D721Med (cell line): Measurements from ENCODE around the gene ZNF407.

ENCODE experiments used
- DNase-seq: peaks from one replicate; pipeline ENCODE4 v3.0.0; 2011; ENCODE audit warnings: low spot score; ENCODE audit not compliant: insufficient read length
- FAIRE-seq: peaks from 2 replicates; lab custom pipeline; 2011; peaks lifted over from hg19 to GRCh38; lab: Jason Lieb, UNC
- CTCF ChIP-seq: IDR thresholded peaks from 2 replicates; pipeline ENCODE4 v1.5.1; 2012; ENCODE audit warnings: mild to moderate bottlenecking, control low read depth; ENCODE audit not compliant: insufficient read depth; ENCODE audit errors: missing control alignments

The ZNF407 gene

GRCh38 chr18:75109819-75110218, 512.1 kb downstream of the ZNF407 start:
- DNase-seq = no peak
- FAIRE-seq = no peak
- TF ChIP-seq CTCF = no peak

GRCh38 chr18:75110311-75110710, 512.6 kb downstream of the ZNF407 start:
- no peak for TF ChIP-seq CTCF
- FAIRE-seq (no peak), DNase-seq (no peak)

- no peak for TF ChIP-seq CTCF
- DNase-seq (no peak), FAIRE-seq (no peak)
Observed at GRCh38 chr18:75110846-75111415, 513.3 kb downstream of the ZNF407 start.

- no peak for DNase-seq
- FAIRE-seq = no peak
- TF ChIP-seq CTCF = no peak
Observed at GRCh38 chr18:75111760-75112159, 514.1 kb downstream of the ZNF407 start.

- FAIRE-seq (no peak), DNase-seq (no peak)
- no peak for TF ChIP-seq CTCF
Observed at GRCh38 chr18:75112186-75113096, 514.8 kb downstream of the ZNF407 start.

- no peak for TF ChIP-seq CTCF
- FAIRE-seq = no peak
- no peak for DNase-seq
Observed at GRCh38 chr18:75113455-75113854, 515.8 kb downstream of the ZNF407 start.
